WTC11 (cell line): ENCODE results near the gene TMPRSS3.

Experiments
- CREB1 ChIP-seq: sonication (generic); formaldehyde crosslinking; IDR thresholded peaks from 2 replicates; pipeline ENCODE4 v1.8.0; 2023; ENCODE audit warnings: mild to moderate bottlenecking, missing genetic modification reagents
- TF ChIP-seq, protein P1 (sequence below): sonication (generic); formaldehyde crosslinking; IDR thresholded peaks from 2 replicates; pipeline ENCODE4 v1.8.1; 2023; ENCODE audit warnings: mild to moderate bottlenecking, moderate library complexity, missing genetic modification reagents
- TF ChIP-seq, protein P2 (sequence below): fragments of 200-600 bp; IDR thresholded peaks from 2 replicates; pipeline ENCODE4 v1.8.0; 2022; ENCODE audit warnings: antibody characterized with exemption

DNA sequence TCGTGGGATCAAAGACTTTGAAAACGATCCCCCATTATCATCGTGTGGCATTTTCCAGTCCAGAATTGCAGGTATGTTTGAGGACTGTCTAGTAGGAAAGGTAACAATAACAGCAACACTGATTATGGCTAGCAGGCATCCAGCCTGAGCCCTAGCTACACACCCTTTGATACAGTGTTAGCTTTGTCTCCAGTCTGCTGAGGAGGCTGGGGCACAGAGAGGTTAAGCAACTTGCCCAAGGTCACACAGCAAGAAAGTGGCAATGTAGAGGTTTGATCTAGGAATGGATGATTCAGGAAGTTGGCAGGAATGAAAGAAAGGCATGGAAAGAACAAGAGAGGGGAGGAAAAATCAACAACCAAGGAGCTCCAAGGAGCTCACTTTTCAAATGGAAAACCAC is 39.0 kb upstream of the TMPRSS3 start:
- TF ChIP-seq, protein P1, sequence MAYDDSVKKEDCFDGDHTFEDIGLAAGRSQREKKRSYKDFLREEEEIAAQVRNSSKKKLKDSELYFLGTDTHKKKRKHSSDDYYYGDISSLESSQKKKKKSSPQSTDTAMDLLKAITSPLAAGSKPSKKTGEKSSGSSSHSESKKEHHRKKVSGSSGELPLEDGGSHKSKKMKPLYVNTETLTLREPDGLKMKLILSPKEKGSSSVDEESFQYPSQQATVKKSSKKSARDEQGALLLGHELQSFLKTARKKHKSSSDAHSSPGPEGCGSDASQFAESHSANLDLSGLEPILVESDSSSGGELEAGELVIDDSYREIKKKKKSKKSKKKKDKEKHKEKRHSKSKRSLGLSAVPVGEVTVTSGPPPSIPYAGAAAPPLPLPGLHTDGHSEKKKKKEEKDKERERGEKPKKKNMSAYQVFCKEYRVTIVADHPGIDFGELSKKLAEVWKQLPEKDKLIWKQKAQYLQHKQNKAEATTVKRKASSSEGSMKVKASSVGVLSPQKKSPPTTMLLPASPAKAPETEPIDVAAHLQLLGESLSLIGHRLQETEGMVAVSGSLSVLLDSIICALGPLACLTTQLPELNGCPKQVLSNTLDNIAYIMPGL (CRISPR knock-in tag) = no peak
- TF ChIP-seq, protein P2, sequence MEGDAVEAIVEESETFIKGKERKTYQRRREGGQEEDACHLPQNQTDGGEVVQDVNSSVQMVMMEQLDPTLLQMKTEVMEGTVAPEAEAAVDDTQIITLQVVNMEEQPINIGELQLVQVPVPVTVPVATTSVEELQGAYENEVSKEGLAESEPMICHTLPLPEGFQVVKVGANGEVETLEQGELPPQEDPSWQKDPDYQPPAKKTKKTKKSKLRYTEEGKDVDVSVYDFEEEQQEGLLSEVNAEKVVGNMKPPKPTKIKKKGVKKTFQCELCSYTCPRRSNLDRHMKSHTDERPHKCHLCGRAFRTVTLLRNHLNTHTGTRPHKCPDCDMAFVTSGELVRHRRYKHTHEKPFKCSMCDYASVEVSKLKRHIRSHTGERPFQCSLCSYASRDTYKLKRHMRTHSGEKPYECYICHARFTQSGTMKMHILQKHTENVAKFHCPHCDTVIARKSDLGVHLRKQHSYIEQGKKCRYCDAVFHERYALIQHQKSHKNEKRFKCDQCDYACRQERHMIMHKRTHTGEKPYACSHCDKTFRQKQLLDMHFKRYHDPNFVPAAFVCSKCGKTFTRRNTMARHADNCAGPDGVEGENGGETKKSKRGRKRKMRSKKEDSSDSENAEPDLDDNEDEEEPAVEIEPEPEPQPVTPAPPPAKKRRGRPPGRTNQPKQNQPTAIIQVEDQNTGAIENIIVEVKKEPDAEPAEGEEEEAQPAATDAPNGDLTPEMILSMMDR = no peak
- no peak for TF ChIP-seq CREB1 (CRISPR knock-in tag)
